Chondrocyte (in vitro differentiated cells): ENCODE measurements around the gene PPP4R4. TPM values are rescaled to one million over a fixed set of nuclear protein-coding genes. Genes with fewer than 3 reads are reported as not detected.

Experiments used
- DNase-seq: peaks from one replicate; pipeline ENCODE4 v3.0.0; 2021; ENCODE audit warnings: mixed read lengths, low spot score
- H3K27ac Mint-ChIP-seq: one replicate; pipeline ENCODE4 v1.8.0; 2021; ENCODE audit warnings: mild to moderate bottlenecking, moderate library complexity, mixed read lengths; ENCODE audit not compliant: unreplicated experiment
- H3K27me3 Mint-ChIP-seq: 2 replicates; pipeline ENCODE4 v1.8.0; 2021; ENCODE audit warnings: low read depth, mixed read lengths
- H3K36me3 Mint-ChIP-seq: 2 replicates; pipeline ENCODE4 v1.8.0; 2021; ENCODE audit warnings: low read depth, mixed read lengths
- H3K4me1 Mint-ChIP-seq: 2 replicates; pipeline ENCODE4 v1.8.0; 2021; ENCODE audit warnings: low read depth, mild to moderate bottlenecking, mixed read lengths
- H3K4me3 Mint-ChIP-seq: one replicate; pipeline ENCODE4 v1.8.0; 2021; ENCODE audit warnings: mild to moderate bottlenecking, moderate library complexity, mixed read lengths; ENCODE audit not compliant: unreplicated experiment
- H3K9me3 Mint-ChIP-seq: 2 replicates; pipeline ENCODE4 v1.8.0; 2021; ENCODE audit warnings: low read depth, mixed read lengths
- total RNA-seq: library from RNA; stranded (reverse); gene quantifications from 3 replicates; pipeline ENCODE4 v1.2.1, GENCODE V29; 2021
- TF ChIP-seq, protein P1 (sequence below): fragments of 200-600 bp; sonication (generic); IDR thresholded peaks from 2 replicates; pipeline ENCODE4 v1.5.0; 2021; ENCODE audit warnings: antibody characterized with exemption, mild to moderate bottlenecking, moderate library complexity

Gene PPP4R4
- total RNA-seq, 1 donor from 2014 or later: 0.22 TPM

DNA sequence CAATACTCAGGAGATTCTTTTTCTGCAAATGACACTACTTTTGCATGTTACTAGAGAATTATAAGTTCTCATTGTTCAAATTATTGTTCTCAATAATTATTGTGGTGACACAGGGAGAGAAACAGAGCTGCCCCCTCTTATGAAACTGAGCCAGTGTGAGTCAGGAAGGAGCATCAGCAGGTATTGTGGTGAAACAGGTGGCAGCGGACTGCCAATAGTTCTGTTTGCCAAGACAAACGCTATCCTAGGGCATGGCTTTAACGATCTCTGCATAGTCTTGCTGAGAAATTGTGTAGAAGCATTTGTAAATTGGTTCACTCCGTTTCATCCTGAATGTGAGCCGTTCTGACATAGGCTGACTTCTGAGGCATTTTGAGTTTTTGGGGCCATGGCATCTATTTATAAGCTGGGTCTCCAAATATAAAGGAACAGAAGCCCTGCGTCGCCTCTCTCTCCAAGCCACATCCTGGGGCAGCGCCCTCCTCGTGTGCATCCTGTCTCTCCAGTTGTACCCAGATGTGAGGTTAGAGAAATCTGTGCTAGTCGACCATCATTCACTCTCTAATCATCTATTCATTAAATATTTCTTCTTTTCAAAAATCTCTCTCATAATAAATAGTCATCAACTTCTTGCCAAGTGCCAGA lies 15.8 kb upstream of the PPP4R4 start:
- Mint-ChIP-seq H3K27me3 (peaks cover 49% of the 10 kb centered on the region), H3K27ac (no peak overlapping the region), H3K9me3 (peaks cover 4% of the 10 kb centered on the region), H3K4me1 (peaks cover 3% of the 10 kb centered on the region), H3K36me3 (no peaks in the 10 kb centered on the region), H3K4me3 (no peak overlapping the region)
- no peak for DNase-seq
- TF ChIP-seq, protein P1, sequence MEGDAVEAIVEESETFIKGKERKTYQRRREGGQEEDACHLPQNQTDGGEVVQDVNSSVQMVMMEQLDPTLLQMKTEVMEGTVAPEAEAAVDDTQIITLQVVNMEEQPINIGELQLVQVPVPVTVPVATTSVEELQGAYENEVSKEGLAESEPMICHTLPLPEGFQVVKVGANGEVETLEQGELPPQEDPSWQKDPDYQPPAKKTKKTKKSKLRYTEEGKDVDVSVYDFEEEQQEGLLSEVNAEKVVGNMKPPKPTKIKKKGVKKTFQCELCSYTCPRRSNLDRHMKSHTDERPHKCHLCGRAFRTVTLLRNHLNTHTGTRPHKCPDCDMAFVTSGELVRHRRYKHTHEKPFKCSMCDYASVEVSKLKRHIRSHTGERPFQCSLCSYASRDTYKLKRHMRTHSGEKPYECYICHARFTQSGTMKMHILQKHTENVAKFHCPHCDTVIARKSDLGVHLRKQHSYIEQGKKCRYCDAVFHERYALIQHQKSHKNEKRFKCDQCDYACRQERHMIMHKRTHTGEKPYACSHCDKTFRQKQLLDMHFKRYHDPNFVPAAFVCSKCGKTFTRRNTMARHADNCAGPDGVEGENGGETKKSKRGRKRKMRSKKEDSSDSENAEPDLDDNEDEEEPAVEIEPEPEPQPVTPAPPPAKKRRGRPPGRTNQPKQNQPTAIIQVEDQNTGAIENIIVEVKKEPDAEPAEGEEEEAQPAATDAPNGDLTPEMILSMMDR: no peak

DNA sequence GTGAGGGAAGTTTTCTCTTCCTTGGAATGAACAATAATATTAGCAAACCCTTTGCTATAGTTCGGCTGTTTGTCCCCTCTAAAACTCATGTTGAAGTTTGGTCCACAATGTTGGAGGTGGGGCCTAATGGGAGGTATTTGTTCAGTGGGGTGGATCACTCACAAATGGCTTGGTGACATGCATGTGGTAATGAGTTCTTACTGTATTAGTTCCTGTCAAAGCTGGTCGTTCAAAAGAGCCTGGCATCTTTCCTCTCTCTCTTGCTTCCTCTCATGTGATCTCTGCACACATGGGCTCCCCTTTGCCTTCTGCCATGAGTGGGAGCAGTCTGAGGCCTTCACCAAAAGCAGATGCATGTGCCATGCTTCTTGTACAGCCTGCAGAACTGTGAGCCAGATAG lies 13.1 kb upstream of the PPP4R4 start:
- Mint-ChIP-seq H3K27me3 (peaks cover 60% of the 10 kb centered on the region), H3K4me1 (peaks cover 8% of the 10 kb centered on the region), H3K4me3 (no peak overlapping the region), H3K9me3 (no peaks in the 10 kb centered on the region), H3K36me3 (no peaks in the 10 kb centered on the region), H3K27ac (no peak overlapping the region)
- no peak for DNase-seq
- TF ChIP-seq, protein P1: no peak

DNA sequence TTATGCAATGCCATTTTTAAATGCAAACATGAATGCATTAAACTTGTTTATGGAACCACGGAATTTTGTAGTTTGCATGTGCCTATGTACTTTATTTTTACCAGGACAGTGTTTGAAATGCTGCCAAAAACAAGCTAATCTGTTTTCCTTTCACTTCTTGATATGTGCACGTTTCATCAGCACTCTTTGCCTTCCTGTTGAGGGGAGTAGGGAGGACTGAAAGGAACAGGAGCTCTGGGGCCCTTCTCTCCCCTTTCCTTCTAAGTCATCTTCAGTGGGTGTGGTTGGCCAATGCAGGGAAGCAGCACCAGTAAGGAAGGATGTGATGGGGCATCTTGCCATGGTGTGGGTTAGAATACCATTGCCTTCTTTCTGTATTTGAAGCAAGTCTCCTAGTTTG lies 12.1 kb upstream of the PPP4R4 start:
- peaks cover 8% of the 10 kb centered on the region for H3K4me1 Mint-ChIP-seq
- no peak overlapping the region for H3K4me3 Mint-ChIP-seq
- no peak overlapping the region for H3K27ac Mint-ChIP-seq
- peaks cover 66% of the 10 kb centered on the region for H3K27me3 Mint-ChIP-seq
- TF ChIP-seq, protein P1: no peak
- no peaks in the 10 kb centered on the region for H3K9me3 Mint-ChIP-seq
- no peaks in the 10 kb centered on the region for H3K36me3 Mint-ChIP-seq
- DNase-seq: no peak

DNA sequence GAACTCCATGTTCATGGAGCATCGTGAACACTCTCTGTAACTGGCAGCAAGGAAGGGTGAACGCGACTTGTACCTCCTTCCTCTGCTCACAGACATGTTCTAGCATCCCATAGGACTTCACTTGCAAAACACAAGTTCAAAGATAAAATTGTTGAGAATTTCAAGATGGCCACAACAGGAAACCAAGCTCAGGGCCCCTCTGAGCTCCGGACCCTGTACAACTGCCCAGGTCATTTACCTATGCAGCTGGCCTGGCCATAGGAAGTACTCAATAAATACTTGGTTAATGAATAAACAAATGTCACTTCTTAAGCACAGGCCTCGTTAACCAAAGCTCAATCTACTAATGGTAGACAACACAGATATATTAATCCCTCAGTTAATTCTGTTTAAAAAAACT lies 11.7 kb upstream of the PPP4R4 start:
- TF ChIP-seq, protein P1: no peak
- Mint-ChIP-seq H3K9me3 (no peaks in the 10 kb centered on the region), H3K4me1 (peaks cover 8% of the 10 kb centered on the region), H3K36me3 (no peaks in the 10 kb centered on the region), H3K27me3 (peaks cover 66% of the 10 kb centered on the region), H3K27ac (no peak overlapping the region), H3K4me3 (no peak overlapping the region)
- no peak for DNase-seq

DNA sequence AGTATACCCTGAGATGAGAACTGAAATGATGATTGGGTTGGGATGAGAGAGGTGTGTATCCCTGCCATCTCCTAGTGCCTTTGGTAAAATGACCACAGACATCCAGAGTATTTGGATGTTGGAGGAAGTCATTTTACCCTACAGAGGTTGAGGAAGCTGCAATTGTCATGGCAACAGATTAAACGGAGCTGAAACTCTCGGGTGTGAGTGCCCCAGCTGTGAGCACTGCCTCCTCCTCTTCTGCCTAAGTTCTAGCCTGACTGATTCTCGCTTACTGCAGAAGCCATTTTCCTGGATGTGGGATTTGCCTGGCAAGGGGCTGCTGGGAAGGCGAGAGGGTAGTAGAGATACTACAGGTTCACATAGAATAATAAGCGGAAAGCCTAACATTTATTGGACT lies 10.3 kb upstream of the PPP4R4 start:
- no peak overlapping the region for H3K4me3 Mint-ChIP-seq
- H3K27me3 Mint-ChIP-seq: peaks cover 60% of the 10 kb centered on the region
- peaks cover 8% of the 10 kb centered on the region for H3K4me1 Mint-ChIP-seq
- H3K36me3 Mint-ChIP-seq: no peaks in the 10 kb centered on the region
- no peak for DNase-seq
- H3K27ac Mint-ChIP-seq: no peak overlapping the region
- H3K9me3 Mint-ChIP-seq: peaks cover under 1% of the 10 kb centered on the region
- TF ChIP-seq, protein P1: no peak
